Measurements from ENCODE around the gene SUCLG2. TPM values are rescaled to one million over a fixed set of nuclear protein-coding genes. Genes with fewer than 3 reads are reported as not detected.

SUCLG2 gene
- total RNA-seq, 5 donors from 2014 or later (not counting 1 experiment from before 2014, with no cell fraction given): 45.6 to 65.9 (median 49.5) TPM

DNA sequence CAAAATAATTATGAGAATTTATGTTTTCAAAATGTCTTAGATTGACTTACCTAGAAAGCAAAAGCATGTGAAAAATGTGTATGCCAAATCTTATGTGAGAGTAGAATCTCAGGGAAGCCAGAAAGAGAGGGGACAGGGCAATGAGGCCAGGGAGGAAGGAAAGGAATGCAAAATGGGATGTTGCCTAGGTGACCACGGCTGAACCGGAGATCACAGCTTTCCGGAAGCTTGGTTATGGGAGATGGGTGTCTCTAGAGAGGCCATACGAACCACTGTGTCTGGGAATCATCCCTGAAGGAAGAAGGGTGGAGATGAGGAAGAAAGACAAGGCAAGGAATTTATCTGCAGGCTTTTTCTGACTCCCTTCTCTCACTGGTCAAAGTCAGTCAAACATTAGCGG, 76.0 kb downstream of the SUCLG2 start:
- peaks cover 62% of the 10 kb centered on the region for H3K36me3 Mint-ChIP-seq
- H3K27ac ChIP-seq (ENCODE audit: low read length): no peak overlapping the region
- peaks cover 0 to 9% of the 10 kb centered on the region in 2 donors for H3K36me3 ChIP-seq (ENCODE audit: control insufficient read depth in 2 of 2, extremely low read depth in 1 of 2, insufficient read depth in 1 of 2, low read length in 1 of 2)
- H3K27me3 Mint-ChIP-seq: no peaks in the 10 kb centered on the region
- CTCF ChIA-PET: no interaction called here
- POLR2A ChIA-PET: no interaction called here
- no peaks in the 10 kb centered on the region for H3K9me3 ChIP-seq
- H3K4me1 Mint-ChIP-seq: peaks cover 52 to 54% (median 53%) of the 10 kb centered on the region in 3 donors
- H3K9me3 Mint-ChIP-seq: peaks cover 0 to 5% (median 1%) of the 10 kb centered on the region in 3 donors
- no peak overlapping the region for H3K4me3 ChIP-seq (ENCODE audit: control insufficient read depth in 1 of 2, extremely low read depth in 1 of 2, low read length in 1 of 2)
- H3K4me1 ChIP-seq (ENCODE audit: control insufficient read depth in 1 of 2, extremely low read depth in 1 of 2, insufficient read depth in 2 of 2, low read length in 2 of 2): peaks cover 0 to 3% of the 10 kb centered on the region in 2 experiments
- no peak overlapping the region for H3K27ac Mint-ChIP-seq
- H3K4me3 Mint-ChIP-seq: no peak overlapping the region
- WGBS (ENCODE audit: insufficient coverage): 100% methylated on average over 3 of the region's 5 CpGs
- DNase-seq: no peak
- no peaks in the 10 kb centered on the region for H3K27me3 ChIP-seq (replicated peaks in 1 of 2; ENCODE audit: control insufficient read depth in 2 of 2, extremely low read depth in 1 of 2, insufficient read depth in 2 of 2, low read length in 1 of 2)
- ATAC-seq (replicated peaks in 1 of 4): no peak

GRCh38 chr3:67576441-67576840, 78.0 kb downstream of the SUCLG2 start:
- Histone ChIP-seq H3K4me3 (ENCODE audit: control insufficient read depth in 1 of 2, extremely low read depth in 1 of 2, low read length in 1 of 2) (no peak overlapping the region), H3K4me1 (ENCODE audit: control insufficient read depth in 1 of 2, extremely low read depth in 1 of 2, insufficient read depth in 2 of 2, low read length in 2 of 2) (no peaks in the 10 kb centered on the region), H3K27me3 (replicated peaks in 1 of 2; ENCODE audit: control insufficient read depth in 2 of 2, extremely low read depth in 1 of 2, insufficient read depth in 2 of 2, low read length in 1 of 2) (no peaks in the 10 kb centered on the region), H3K36me3 (ENCODE audit: control insufficient read depth in 2 of 2, extremely low read depth in 1 of 2, insufficient read depth in 1 of 2, low read length in 1 of 2) (peaks cover 0 to 12% of the 10 kb centered on the region in 2 donors), H3K9me3 (no peaks in the 10 kb centered on the region), H3K27ac (ENCODE audit: low read length) (no peak overlapping the region)
- peaks cover 57% of the 10 kb centered on the region for H3K36me3 Mint-ChIP-seq
- no CpG with 5 or more reads among the region's 3 CpGs for WGBS (ENCODE audit: insufficient coverage)
- H3K27me3 Mint-ChIP-seq: no peaks in the 10 kb centered on the region
- CTCF ChIA-PET: no interaction called here
- peaks cover 0 to 5% (median 1%) of the 10 kb centered on the region in 3 donors for H3K9me3 Mint-ChIP-seq
- DNase-seq (no peak), ATAC-seq (replicated peaks in 1 of 4) (no peak)
- H3K4me3 Mint-ChIP-seq: no peak overlapping the region
- peaks cover 45 to 57% (median 49%) of the 10 kb centered on the region in 3 donors for H3K4me1 Mint-ChIP-seq
- POLR2A ChIA-PET: no interaction called here
- H3K27ac Mint-ChIP-seq: no peak overlapping the region

DNA sequence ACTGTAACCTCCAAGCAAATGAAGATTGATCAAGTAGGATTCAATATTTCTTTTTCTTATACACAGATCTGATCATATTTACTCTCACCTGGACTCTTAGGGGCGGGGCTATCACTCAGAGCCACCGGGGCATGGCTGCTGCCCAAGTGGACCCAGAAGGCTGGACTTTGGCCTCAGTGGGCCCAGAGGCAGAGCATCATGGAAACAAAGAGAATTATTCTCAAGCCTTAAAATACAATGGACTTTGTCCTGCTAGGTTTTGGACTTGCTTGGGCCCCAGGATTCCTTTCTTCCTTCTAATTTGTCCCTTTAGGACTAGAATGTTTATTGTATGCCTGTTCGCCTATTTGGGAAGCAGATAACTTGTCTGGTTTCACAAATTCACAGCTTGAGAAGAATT, 85.1 kb downstream of the SUCLG2 start:
- ChIA-PET POLR2A (interaction anchor here in 1 of 2 donors (0.6 kb wide), 1 partner anchor 204 kb away, joined by 3 read pairs; no protein-coding TSS in a partner anchor), CTCF (no interaction called here)
- DNase-seq (no peak), ATAC-seq (replicated peaks in 1 of 4) (no peak)
- Histone ChIP-seq H3K9me3 (no peaks in the 10 kb centered on the region), H3K4me1 (ENCODE audit: control insufficient read depth in 1 of 2, extremely low read depth in 1 of 2, insufficient read depth in 2 of 2, low read length in 2 of 2) (no peaks in the 10 kb centered on the region), H3K27me3 (replicated peaks in 1 of 2; ENCODE audit: control insufficient read depth in 2 of 2, extremely low read depth in 1 of 2, insufficient read depth in 2 of 2, low read length in 1 of 2) (no peaks in the 10 kb centered on the region), H3K27ac (ENCODE audit: low read length) (no peak overlapping the region), H3K4me3 (ENCODE audit: control insufficient read depth in 1 of 2, extremely low read depth in 1 of 2, low read length in 1 of 2) (no peak overlapping the region), H3K36me3 (ENCODE audit: control insufficient read depth in 2 of 2, extremely low read depth in 1 of 2, insufficient read depth in 1 of 2, low read length in 1 of 2) (peaks cover 0 to 12% of the 10 kb centered on the region in 2 donors)
- H3K27me3 Mint-ChIP-seq: no peaks in the 10 kb centered on the region
- peaks cover 20 to 45% (median 20%) of the 10 kb centered on the region in 3 donors for H3K4me1 Mint-ChIP-seq
- H3K27ac Mint-ChIP-seq: no peak overlapping the region
- H3K9me3 Mint-ChIP-seq: peaks cover 0 to 15% (median 5%) of the 10 kb centered on the region in 3 donors
- WGBS (ENCODE audit: insufficient coverage): 97% methylated on average over 3 of the region's 3 CpGs
- peaks cover 58% of the 10 kb centered on the region for H3K36me3 Mint-ChIP-seq
- no peak overlapping the region for H3K4me3 Mint-ChIP-seq

DNA sequence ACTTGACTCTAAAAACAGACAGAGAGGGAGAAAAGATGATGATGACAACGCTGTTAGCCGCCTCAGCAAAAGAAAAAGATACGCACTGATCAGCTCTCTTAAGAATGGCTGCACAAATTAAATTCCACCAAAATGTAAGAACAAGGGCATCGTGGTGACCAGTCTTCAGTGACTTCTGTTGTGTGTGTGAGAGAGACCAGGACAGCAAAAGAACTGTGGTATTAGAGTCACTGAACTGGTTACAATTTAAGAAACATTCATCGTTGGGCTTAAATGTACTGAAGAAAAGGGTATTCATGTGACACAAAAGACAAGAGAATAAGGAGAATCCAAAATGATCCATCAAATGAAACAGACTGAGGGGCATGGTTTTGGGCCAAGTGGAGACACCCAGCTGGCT, 86.5 kb downstream of the SUCLG2 start:
- Mint-ChIP-seq H3K9me3 (peaks cover 0 to 10% (median 5%) of the 10 kb centered on the region in 3 donors), H3K4me1 (peaks cover 13 to 34% (median 18%) of the 10 kb centered on the region in 3 donors), H3K4me3 (no peak overlapping the region), H3K27me3 (no peaks in the 10 kb centered on the region), H3K27ac (no peak overlapping the region), H3K36me3 (peaks cover 56% of the 10 kb centered on the region)
- ChIA-PET CTCF (no interaction called here), POLR2A (no interaction called here)
- H3K36me3 ChIP-seq (ENCODE audit: control insufficient read depth in 2 of 2, extremely low read depth in 1 of 2, insufficient read depth in 1 of 2, low read length in 1 of 2): peaks cover 0 to 12% of the 10 kb centered on the region in 2 donors
- no peak for DNase-seq
- no peaks in the 10 kb centered on the region for H3K9me3 ChIP-seq
- H3K27me3 ChIP-seq (replicated peaks in 1 of 2; ENCODE audit: control insufficient read depth in 2 of 2, extremely low read depth in 1 of 2, insufficient read depth in 2 of 2, low read length in 1 of 2): no peaks in the 10 kb centered on the region
- no peak for ATAC-seq (replicated peaks in 1 of 4)
- H3K27ac ChIP-seq (ENCODE audit: low read length): no peak overlapping the region
- WGBS (ENCODE audit: insufficient coverage): 100% methylated on average over 2 of the region's 5 CpGs
- H3K4me3 ChIP-seq (ENCODE audit: control insufficient read depth in 1 of 2, extremely low read depth in 1 of 2, low read length in 1 of 2): no peak overlapping the region
- no peaks in the 10 kb centered on the region for H3K4me1 ChIP-seq (ENCODE audit: control insufficient read depth in 1 of 2, extremely low read depth in 1 of 2, insufficient read depth in 2 of 2, low read length in 2 of 2)

GRCh38 chr3:67564973-67565372, 89.4 kb downstream of the SUCLG2 start:
- no peak overlapping the region for H3K27ac ChIP-seq (ENCODE audit: low read length)
- H3K4me1 ChIP-seq (ENCODE audit: control insufficient read depth in 1 of 2, extremely low read depth in 1 of 2, insufficient read depth in 2 of 2, low read length in 2 of 2): no peaks in the 10 kb centered on the region
- Mint-ChIP-seq H3K27me3 (no peaks in the 10 kb centered on the region), H3K27ac (no peak overlapping the region), H3K36me3 (peaks cover 44% of the 10 kb centered on the region), H3K4me1 (peaks cover 13 to 35% (median 29%) of the 10 kb centered on the region in 3 donors), H3K9me3 (peaks cover 0 to 4% (median 0%) of the 10 kb centered on the region in 3 donors), H3K4me3 (no peak overlapping the region)
- no CpG with 5 or more reads among the region's 1 CpG for WGBS (ENCODE audit: insufficient coverage)
- CTCF ChIA-PET: no interaction called here
- H3K9me3 ChIP-seq: no peaks in the 10 kb centered on the region
- ATAC-seq (replicated peaks in 1 of 4) (no peak), DNase-seq (no peak)
- H3K4me3 ChIP-seq (ENCODE audit: control insufficient read depth in 1 of 2, extremely low read depth in 1 of 2, low read length in 1 of 2): no peak overlapping the region
- peaks cover 0 to 2% of the 10 kb centered on the region in 2 donors for H3K36me3 ChIP-seq (ENCODE audit: control insufficient read depth in 2 of 2, extremely low read depth in 1 of 2, insufficient read depth in 1 of 2, low read length in 1 of 2)
- no peaks in the 10 kb centered on the region for H3K27me3 ChIP-seq (replicated peaks in 1 of 2; ENCODE audit: control insufficient read depth in 2 of 2, extremely low read depth in 1 of 2, insufficient read depth in 2 of 2, low read length in 1 of 2)
- POLR2A ChIA-PET: interaction anchor here in 1 of 2 donors (0.6 to 0.7 kb wide), 2 partner anchors 115 to 171 kb away, joined by 6 to 7 read pairs; no protein-coding TSS in a partner anchor

- Histone ChIP-seq H3K27ac (ENCODE audit: low read length) (no peak overlapping the region), H3K4me1 (ENCODE audit: control insufficient read depth in 1 of 2, extremely low read depth in 1 of 2, insufficient read depth in 2 of 2, low read length in 2 of 2) (no peaks in the 10 kb centered on the region), H3K27me3 (replicated peaks in 1 of 2; ENCODE audit: control insufficient read depth in 2 of 2, extremely low read depth in 1 of 2, insufficient read depth in 2 of 2, low read length in 1 of 2) (no peaks in the 10 kb centered on the region), H3K9me3 (no peaks in the 10 kb centered on the region), H3K36me3 (ENCODE audit: control insufficient read depth in 2 of 2, extremely low read depth in 1 of 2, insufficient read depth in 1 of 2, low read length in 1 of 2) (peaks cover 0 to 2% of the 10 kb centered on the region in 2 donors), H3K4me3 (ENCODE audit: control insufficient read depth in 1 of 2, extremely low read depth in 1 of 2, low read length in 1 of 2) (no peak overlapping the region)
- ChIA-PET CTCF (no interaction called here), POLR2A (interaction anchor here in 1 of 2 donors (0.7 kb wide), 1 partner anchor 63 kb away, joined by 5 read pairs; no protein-coding TSS in a partner anchor)
- H3K36me3 Mint-ChIP-seq: peaks cover 39% of the 10 kb centered on the region
- H3K9me3 Mint-ChIP-seq: peaks cover 0 to 4% (median 0%) of the 10 kb centered on the region in 3 donors
- ATAC-seq (replicated peaks in 1 of 4) (no peak), DNase-seq (no peak)
- 80% methylated on average over 1 of the region's 3 CpGs for WGBS (ENCODE audit: insufficient coverage)
- H3K4me3 Mint-ChIP-seq: no peak overlapping the region
- no peak overlapping the region for H3K27ac Mint-ChIP-seq
- peaks cover 16 to 35% (median 28%) of the 10 kb centered on the region in 3 donors for H3K4me1 Mint-ChIP-seq
- no peaks in the 10 kb centered on the region for H3K27me3 Mint-ChIP-seq
Observed at GRCh38 chr3:67564008-67564407, 90.4 kb downstream of the SUCLG2 start.
